OCI-LY3 (cell line): ENCODE measurements around the gene IL1A.

Experiments
- H2AFZ ChIP-seq: fragments of 200-600, 300-600 bp; shearing (Covaris generic); 2 replicates; pipeline ENCODE4 v1.6.0; 2014; ENCODE audit warnings: antibody characterized with exemption, low read depth, low read length
- H3K27ac ChIP-seq: fragments of 200-600, 300-600 bp; sonication (generic); 2 replicates; pipeline ENCODE4 v1.5.1; 2014; ENCODE audit warnings: mild to moderate bottlenecking, low read length, moderate library complexity, mixed read lengths
- H3K27me3 ChIP-seq: fragments of 200-600, 300-600 bp; sonication (generic); 2 replicates; pipeline ENCODE4 v1.6.1; 2014; ENCODE audit warnings: low read depth, low read length, mixed read lengths
- H3K36me3 ChIP-seq: fragments of 200-600, 300-600 bp; sonication (generic); replicated peaks from 2 replicates; pipeline ENCODE3; 2014; ENCODE audit warnings: low read depth, low read length, mixed read lengths
- H3K4me1 ChIP-seq: fragments of 300-600, 200-600 bp; sonication (generic); 2 replicates; pipeline ENCODE4 v1.6.1; 2014; ENCODE audit warnings: low read length, mixed read lengths
- H3K4me2 ChIP-seq: fragments of 200-600, 300-600 bp; sonication (generic); 2 replicates; pipeline ENCODE4 v1.6.1; 2014; ENCODE audit warnings: low read length, mixed read lengths
- H3K4me3 ChIP-seq: fragments of 300-600, 200-600 bp; sonication (generic); 2 replicates; pipeline ENCODE4 v1.5.1; 2014; ENCODE audit warnings: antibody characterized with exemption, mild to moderate bottlenecking, low read length, moderate library complexity
- H3K79me2 ChIP-seq: fragments of 300-600, 200-600 bp; shearing (Covaris generic); 2 replicates; pipeline ENCODE4 v1.6.1; 2014; ENCODE audit warnings: mild to moderate bottlenecking, low read length, mixed read lengths
- H3K9ac ChIP-seq: fragments of 300-600, 200-600 bp; shearing (Covaris generic); 2 replicates; pipeline ENCODE4 v1.6.0; 2014; ENCODE audit warnings: mild to moderate bottlenecking, low read length, moderate library complexity
- H3K9me3 ChIP-seq: fragments of 200-600, 300-600 bp; shearing (Covaris generic); 2 replicates; pipeline ENCODE4 v1.6.1; 2014; ENCODE audit warnings: low read length, mixed read lengths; ENCODE audit not compliant: insufficient read depth
- H4K20me1 ChIP-seq: fragments of 200-600, 300-600 bp; sonication (generic); 2 replicates; pipeline ENCODE4 v1.6.1; 2016; ENCODE audit warnings: low read length, mixed read lengths; ENCODE audit not compliant: insufficient read depth
- CTCF ChIP-seq: fragments of 200-600, 300-600 bp; sonication (generic); IDR thresholded peaks from 2 replicates; pipeline ENCODE4 v1.5.1; 2014; ENCODE audit warnings: antibody characterized with exemption, low read length, low read depth
- EZH2phosphoT487 ChIP-seq: fragments of 200-600 bp; shearing (Covaris generic); IDR thresholded peaks from 2 replicates; pipeline ENCODE4 v1.6.1; 2018; ENCODE audit warnings: antibody characterized with exemption, mixed run types, low read depth

Gene IL1A

DNA sequence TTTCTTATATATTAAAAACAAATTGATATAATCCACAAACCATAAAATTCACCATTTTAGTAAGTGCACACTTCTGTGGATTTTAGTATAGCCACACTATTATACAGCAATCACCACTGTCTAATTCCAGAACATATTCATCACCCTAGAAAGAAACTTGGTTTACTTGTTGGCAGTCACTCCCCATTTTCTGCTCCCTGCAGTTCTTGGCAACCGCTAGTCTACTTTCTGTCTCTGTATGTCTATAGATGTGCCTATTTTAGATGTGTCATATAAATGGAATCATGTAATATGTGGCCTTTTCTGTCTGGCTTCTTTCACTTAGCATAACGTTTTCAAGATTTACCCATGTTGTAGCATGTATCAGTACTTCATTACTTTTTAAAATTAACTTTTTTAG is 25.6 kb downstream of the IL1A start:
- Histone ChIP-seq H3K9me3 (no peaks in the 10 kb centered on the region), H3K36me3 (peaks cover 64% of the 10 kb centered on the region), H3K4me3 (no peak overlapping the region), H3K4me1 (peaks cover 8% of the 10 kb centered on the region), H4K20me1 (0 out of 2 replicates have a peak, but pooled peaks cover 4% of the 10 kb centered on the region), H3K27ac (no peak overlapping the region), H2AFZ (no peak overlapping the region), H3K79me2 (peaks cover 18% of the 10 kb centered on the region), H3K4me2 (no peak overlapping the region), H3K9ac (no peak overlapping the region), H3K27me3 (no peaks in the 10 kb centered on the region)
- no peak for TF ChIP-seq CTCF
- no peak for TF ChIP-seq EZH2phosphoT487

- H2AFZ ChIP-seq = no peak overlapping the region
- no peaks in the 10 kb centered on the region for H3K27me3 ChIP-seq
- H3K9me3 ChIP-seq = no peaks in the 10 kb centered on the region
- TF ChIP-seq CTCF (no peak), EZH2phosphoT487 (no peak)
- no peak overlapping the region for H3K4me3 ChIP-seq
- no peaks in the 10 kb centered on the region for H3K4me1 ChIP-seq
- H3K79me2 ChIP-seq = peaks cover 4% of the 10 kb centered on the region
- H3K27ac ChIP-seq = no peak overlapping the region
- H4K20me1 ChIP-seq = 0 out of 2 replicates have a peak, but pooled peaks cover 4% of the 10 kb centered on the region
- no peak overlapping the region for H3K9ac ChIP-seq
- peaks cover 73% of the 10 kb centered on the region for H3K36me3 ChIP-seq
- no peak overlapping the region for H3K4me2 ChIP-seq
Observed at GRCh38 chr2:112757265-112757664, 27.0 kb downstream of the IL1A start.

DNA sequence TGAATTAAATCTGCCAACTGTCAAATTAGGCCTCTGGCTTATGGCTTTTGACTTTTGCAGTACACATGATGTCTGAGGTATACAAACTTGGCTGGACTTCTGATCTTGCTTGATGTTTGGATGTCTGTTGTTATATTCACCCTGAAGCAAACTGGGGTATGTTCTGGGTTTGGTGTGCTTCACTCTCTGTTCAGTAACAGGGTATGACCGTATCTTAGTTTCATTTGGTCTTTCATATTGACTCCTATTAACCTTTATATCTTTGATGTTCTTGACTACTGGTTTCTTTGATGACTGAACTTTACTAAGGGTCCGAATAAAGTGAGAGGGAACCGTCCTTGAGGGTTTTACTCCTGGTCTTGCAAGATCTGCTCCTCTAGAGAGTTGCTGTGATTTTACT is 28.1 kb downstream of the IL1A start:
- TF ChIP-seq CTCF = no peak
- H3K4me2 ChIP-seq = no peak overlapping the region
- no peaks in the 10 kb centered on the region for H3K27me3 ChIP-seq
- H3K4me3 ChIP-seq = no peak overlapping the region
- no peak overlapping the region for H2AFZ ChIP-seq
- H3K9me3 ChIP-seq = no peaks in the 10 kb centered on the region
- H4K20me1 ChIP-seq = 0 out of 2 replicates have a peak, but pooled peaks cover 4% of the 10 kb centered on the region
- peaks cover 75% of the 10 kb centered on the region for H3K36me3 ChIP-seq
- no peak overlapping the region for H3K27ac ChIP-seq
- no peaks in the 10 kb centered on the region for H3K4me1 ChIP-seq
- H3K9ac ChIP-seq = no peak overlapping the region
- no peaks in the 10 kb centered on the region for H3K79me2 ChIP-seq

DNA sequence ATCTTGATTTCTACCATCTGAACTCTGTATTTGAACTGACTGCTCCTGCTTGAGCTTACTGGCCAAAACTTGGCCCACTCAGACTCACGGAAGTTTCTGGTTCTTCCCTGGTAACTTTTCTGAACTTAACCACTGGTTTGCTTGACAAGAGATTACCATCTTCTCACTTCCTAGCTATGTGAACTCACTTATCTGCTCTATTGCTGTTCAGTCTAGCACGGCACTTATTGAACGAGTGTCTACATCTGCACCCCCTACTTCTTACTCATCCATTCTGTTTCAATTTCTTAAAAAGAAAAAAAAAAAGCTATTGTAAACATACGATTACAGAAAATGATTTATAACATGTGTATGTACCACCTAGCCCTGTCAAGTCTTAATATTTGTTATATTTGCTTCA is 28.8 kb downstream of the IL1A start:
- no peak overlapping the region for H3K9ac ChIP-seq
- H3K9me3 ChIP-seq = no peaks in the 10 kb centered on the region
- H2AFZ ChIP-seq = no peak overlapping the region
- peaks cover 80% of the 10 kb centered on the region for H3K36me3 ChIP-seq
- H3K4me2 ChIP-seq = no peak overlapping the region
- no peaks in the 10 kb centered on the region for H3K27me3 ChIP-seq
- H4K20me1 ChIP-seq = 0 out of 2 replicates have a peak, but pooled peaks cover 4% of the 10 kb centered on the region
- H3K4me1 ChIP-seq = no peaks in the 10 kb centered on the region
- no peak for TF ChIP-seq EZH2phosphoT487
- no peak for TF ChIP-seq CTCF
- no peak overlapping the region for H3K4me3 ChIP-seq
- no peaks in the 10 kb centered on the region for H3K79me2 ChIP-seq
- no peak overlapping the region for H3K27ac ChIP-seq
